ENCODE results near the gene CDADC1.
"Not testable (repeated sequence)": the region's sequence is repeated elsewhere in the genome, so short reads cannot be mapped to it uniquely, and the experiment has no call there.

Gene CDADC1

DNA sequence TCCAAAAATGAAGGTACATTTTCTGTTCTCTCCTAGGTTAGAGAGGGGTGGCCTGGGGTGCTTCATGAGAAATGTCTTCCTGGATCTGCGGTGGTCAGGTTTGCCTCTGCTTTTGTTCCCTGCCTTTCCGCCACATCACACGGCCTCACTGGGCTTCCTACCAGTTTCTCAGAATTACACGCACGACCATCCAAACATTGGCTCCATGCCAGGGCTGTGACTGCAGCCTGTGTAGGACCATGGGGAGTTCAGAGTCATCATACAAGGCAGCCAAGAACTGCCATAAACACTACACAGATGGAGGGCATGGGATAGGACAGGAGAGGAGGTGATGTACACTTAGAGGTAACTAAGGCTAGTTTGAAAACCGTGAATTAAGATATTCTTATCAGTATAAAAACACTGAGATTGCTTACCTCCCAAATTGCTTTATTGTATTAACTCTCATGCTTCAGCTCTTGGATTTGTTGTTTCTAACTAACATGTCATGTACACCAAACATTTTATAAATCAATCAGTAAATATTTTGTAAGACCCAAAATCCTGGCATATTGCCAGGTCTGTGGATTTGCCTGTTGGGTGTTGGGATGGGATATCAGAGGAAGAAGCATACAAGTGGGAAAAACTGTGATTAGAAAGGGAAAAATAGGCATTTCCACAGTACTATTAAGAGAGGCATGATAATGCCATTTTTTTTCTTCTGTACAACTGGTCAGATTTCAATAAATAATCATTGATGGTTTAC, 45.2 kb downstream of the CDADC1 start:
- no peaks in the 10 kb centered on the region for H3K27me3 ChIP-seq
- DNase-seq: peak; percentile 77
- peaks cover 6% of the 10 kb centered on the region; the same call in 1 of the 2 replicates for H3K4me1 ChIP-seq
- no peak overlapping the region for H3K4me3 ChIP-seq (ENCODE audit: low read depth, low read length)
- TF ChIP-seq, protein P1, sequence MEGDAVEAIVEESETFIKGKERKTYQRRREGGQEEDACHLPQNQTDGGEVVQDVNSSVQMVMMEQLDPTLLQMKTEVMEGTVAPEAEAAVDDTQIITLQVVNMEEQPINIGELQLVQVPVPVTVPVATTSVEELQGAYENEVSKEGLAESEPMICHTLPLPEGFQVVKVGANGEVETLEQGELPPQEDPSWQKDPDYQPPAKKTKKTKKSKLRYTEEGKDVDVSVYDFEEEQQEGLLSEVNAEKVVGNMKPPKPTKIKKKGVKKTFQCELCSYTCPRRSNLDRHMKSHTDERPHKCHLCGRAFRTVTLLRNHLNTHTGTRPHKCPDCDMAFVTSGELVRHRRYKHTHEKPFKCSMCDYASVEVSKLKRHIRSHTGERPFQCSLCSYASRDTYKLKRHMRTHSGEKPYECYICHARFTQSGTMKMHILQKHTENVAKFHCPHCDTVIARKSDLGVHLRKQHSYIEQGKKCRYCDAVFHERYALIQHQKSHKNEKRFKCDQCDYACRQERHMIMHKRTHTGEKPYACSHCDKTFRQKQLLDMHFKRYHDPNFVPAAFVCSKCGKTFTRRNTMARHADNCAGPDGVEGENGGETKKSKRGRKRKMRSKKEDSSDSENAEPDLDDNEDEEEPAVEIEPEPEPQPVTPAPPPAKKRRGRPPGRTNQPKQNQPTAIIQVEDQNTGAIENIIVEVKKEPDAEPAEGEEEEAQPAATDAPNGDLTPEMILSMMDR (IDR thresholded peaks at IDR 0.05; ENCODE audit: low read depth, low read length): no peak
- H3K9me3 ChIP-seq: no peaks in the 10 kb centered on the region
- no peaks in the 10 kb centered on the region for H3K36me3 ChIP-seq

DNA sequence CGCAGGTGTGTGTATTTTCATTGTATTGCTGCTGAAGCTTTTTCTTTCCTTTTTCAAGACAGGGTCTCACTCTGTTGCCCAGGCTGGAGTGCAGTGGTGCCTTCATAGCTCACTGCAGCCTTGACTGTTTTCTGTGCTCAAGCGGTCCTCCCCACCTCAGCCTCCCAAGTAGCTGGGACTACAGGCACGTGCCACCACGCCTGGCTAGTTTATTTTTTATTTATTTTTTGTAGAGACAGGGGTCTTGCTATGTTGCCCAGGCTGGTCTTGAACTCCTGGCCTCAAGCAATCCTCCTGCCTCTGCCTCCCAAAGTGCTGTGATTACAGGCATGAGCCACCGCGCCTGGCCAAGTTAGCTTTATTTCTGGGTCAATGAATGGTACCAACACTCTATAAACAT, 47.0 kb downstream of the CDADC1 start:
- H3K27me3 ChIP-seq; DNase-seq; H3K4me3 ChIP-seq (ENCODE audit: low read depth, low read length); H3K9me3 ChIP-seq; H3K36me3 ChIP-seq; H3K4me1 ChIP-seq: not testable (repeated sequence)

DNA sequence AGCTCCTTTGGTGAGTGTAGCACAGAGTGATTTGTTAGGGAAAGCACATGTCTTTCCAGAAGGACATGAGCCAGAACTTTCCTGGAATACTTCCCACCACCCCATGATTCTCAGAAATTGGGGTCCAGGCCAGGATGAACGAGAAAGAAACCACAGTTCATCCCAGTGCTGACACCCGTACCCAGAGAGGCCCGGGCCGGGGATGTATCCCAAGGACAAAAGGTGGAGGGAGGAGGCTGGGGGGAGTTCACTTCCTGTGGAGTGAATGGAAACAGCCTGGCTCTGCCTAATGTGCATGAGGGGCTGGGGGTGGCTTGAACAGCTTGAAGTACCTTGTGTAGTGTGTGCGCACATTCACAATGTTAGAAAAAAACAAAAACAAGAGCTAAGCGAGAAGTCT, 47.5 kb downstream of the CDADC1 start:
- no peaks in the 10 kb centered on the region for H3K27me3 ChIP-seq
- no peak for DNase-seq
- peaks cover 6% of the 10 kb centered on the region; the same call in 1 of the 2 replicates for H3K4me1 ChIP-seq
- no peaks in the 10 kb centered on the region for H3K9me3 ChIP-seq
- TF ChIP-seq, protein P1 (IDR thresholded peaks at IDR 0.05; ENCODE audit: low read depth, low read length): no peak
- no peak overlapping the region for H3K4me3 ChIP-seq (ENCODE audit: low read depth, low read length)
- no peaks in the 10 kb centered on the region for H3K36me3 ChIP-seq

DNA sequence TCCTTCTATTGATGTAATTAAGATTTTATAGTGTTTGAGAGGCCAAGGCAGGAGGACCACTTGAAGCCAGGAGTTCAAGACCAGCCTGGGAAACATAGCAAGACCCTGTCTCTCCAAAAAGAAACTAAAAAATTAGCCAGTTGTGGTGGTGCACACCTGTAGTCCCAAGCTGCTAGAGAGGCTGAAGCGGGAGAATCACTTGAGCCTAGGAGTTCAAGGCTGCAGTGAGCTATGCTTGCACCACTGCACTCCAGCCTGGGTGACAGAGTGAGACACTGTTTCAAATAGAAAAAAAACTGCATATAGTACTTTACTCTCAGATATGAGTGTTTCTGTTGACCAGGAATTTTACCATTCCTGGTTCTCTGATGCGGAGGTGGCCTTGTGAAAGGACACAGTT, 48.9 kb downstream of the CDADC1 start:
- Histone ChIP-seq H3K36me3 (no peaks in the 10 kb centered on the region), H3K4me3 (ENCODE audit: low read depth, low read length) (no peak overlapping the region), H3K4me1 (peaks cover 6% of the 10 kb centered on the region; the same call in 1 of the 2 replicates), H3K9me3 (no peaks in the 10 kb centered on the region), H3K27me3 (no peaks in the 10 kb centered on the region)
- TF ChIP-seq, protein P1 (IDR thresholded peaks at IDR 0.05; ENCODE audit: low read depth, low read length): no peak
- DNase-seq: no peak

DNA sequence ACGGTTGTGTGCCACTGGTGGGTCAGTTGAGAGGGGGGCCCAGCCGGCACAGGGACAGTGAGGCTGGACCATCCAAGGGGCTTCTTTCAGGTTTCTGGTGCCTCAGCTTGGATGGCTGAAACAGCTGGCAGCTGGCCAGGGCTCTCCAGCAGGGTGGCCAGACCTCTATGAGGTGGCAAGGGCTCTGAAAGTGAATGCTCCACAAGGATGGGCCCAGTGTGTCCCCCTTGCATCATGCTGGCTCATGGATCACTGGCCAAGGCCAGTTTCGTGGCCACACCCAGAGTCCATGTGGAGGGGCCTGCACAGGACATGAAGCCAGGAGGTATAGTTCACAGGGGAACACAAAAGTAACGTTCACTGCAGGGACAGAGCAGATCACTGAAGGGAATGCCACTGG, 49.6 kb downstream of the CDADC1 start:
- Histone ChIP-seq H3K36me3 (no peaks in the 10 kb centered on the region), H3K4me1 (peaks cover 6% of the 10 kb centered on the region; the same call in 1 of the 2 replicates), H3K27me3 (no peaks in the 10 kb centered on the region), H3K9me3 (no peaks in the 10 kb centered on the region), H3K4me3 (ENCODE audit: low read depth, low read length) (no peak overlapping the region)
- TF ChIP-seq, protein P1 (IDR thresholded peaks at IDR 0.05; ENCODE audit: low read depth, low read length): no peak
- peak; percentile 50 for DNase-seq

DNA sequence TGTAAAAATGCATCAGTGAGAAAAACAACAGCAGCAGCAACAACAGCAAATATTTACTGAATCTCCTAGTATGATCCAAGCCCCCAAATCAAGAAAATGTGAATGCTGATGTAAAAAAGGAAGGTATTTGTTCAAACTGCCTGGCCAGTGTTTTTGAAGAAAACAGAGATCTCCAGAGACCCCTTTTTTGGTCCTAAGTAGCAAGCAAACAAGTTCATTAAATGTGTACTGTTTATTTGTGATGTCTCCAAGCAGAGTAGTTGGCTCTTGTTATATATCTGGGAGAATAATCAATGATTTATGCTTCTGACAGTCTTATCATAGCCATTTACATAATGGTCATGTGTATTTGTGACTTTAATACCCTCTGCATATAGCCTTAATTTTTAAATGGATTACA, 50.7 kb downstream of the CDADC1 start:
- DNase-seq: no peak
- TF ChIP-seq, protein P1 (IDR thresholded peaks at IDR 0.05; ENCODE audit: low read depth, low read length): no peak
- H3K9me3 ChIP-seq: no peaks in the 10 kb centered on the region
- H3K36me3 ChIP-seq: no peaks in the 10 kb centered on the region
- no peaks in the 10 kb centered on the region for H3K4me1 ChIP-seq
- no peaks in the 10 kb centered on the region for H3K27me3 ChIP-seq
- H3K4me3 ChIP-seq (ENCODE audit: low read depth, low read length): no peak overlapping the region
